ENCODE data around the gene DBET.
"Not testable (repeated sequence)": the region's sequence is repeated elsewhere in the genome, so short reads cannot be mapped to it uniquely, and the experiment has no call there.

The DBET gene

GRCh38 chr4:190095335-190095734 is 31.0 kb downstream of the DBET start:
- not testable (repeated sequence) for H3K4me3 ChIP-seq (ENCODE audit: low read depth, low read length)

GRCh38 chr4:190099605-190100004 is 35.3 kb downstream of the DBET start:
- not testable (repeated sequence) for H3K4me3 ChIP-seq (ENCODE audit: low read depth, low read length)

- not testable (repeated sequence) for H3K4me3 ChIP-seq (ENCODE audit: low read depth, low read length)
These were observed 37.2 kb downstream of the DBET start for GRCh38 chr4:190101525-190101924.

GRCh38 chr4:190106191-190106590 is 41.9 kb downstream of the DBET start:
- H3K4me3 ChIP-seq (ENCODE audit: low read depth, low read length): not testable (repeated sequence)

GRCh38 chr4:190106611-190107480 is 42.5 kb downstream of the DBET start:
- not testable (repeated sequence) for H3K4me3 ChIP-seq (ENCODE audit: low read depth, low read length)

- H3K4me3 ChIP-seq (ENCODE audit: low read depth, low read length): not testable (repeated sequence)
These were observed 43.6 kb downstream of the DBET start for GRCh38 chr4:190107766-190108485.

- H3K4me3 ChIP-seq (ENCODE audit: low read depth, low read length): not testable (repeated sequence)
These were observed 44.5 kb downstream of the DBET start for GRCh38 chr4:190108756-190109155.

GRCh38 chr4:190109390-190110011 is 45.2 kb downstream of the DBET start:
- H3K4me3 ChIP-seq (ENCODE audit: low read depth, low read length): not testable (repeated sequence)

GRCh38 chr4:190110033-190110432 is 45.7 kb downstream of the DBET start:
- not testable (repeated sequence) for H3K4me3 ChIP-seq (ENCODE audit: low read depth, low read length)

- H3K4me3 ChIP-seq (ENCODE audit: low read depth, low read length): not testable (repeated sequence)
These were observed 46.4 kb downstream of the DBET start for GRCh38 chr4:190110570-190111295.

- not testable (repeated sequence) for H3K4me3 ChIP-seq (ENCODE audit: low read depth, low read length)
These were observed 48.6 kb downstream of the DBET start for GRCh38 chr4:190112879-190113278.

- H3K4me3 ChIP-seq (ENCODE audit: low read depth, low read length): not testable (repeated sequence)
These were observed 50.7 kb downstream of the DBET start for GRCh38 chr4:190114991-190115390.

Measured in WI38 (cell line).